OCI-LY1 (cell line): ENCODE data around the gene MYEOV.

Source experiments
- H2AFZ ChIP-seq: fragments of 200-600 bp; sonication (generic), shearing (Covaris generic); 2 replicates; pipeline ENCODE4 v1.6.0; 2014; ENCODE audit warnings: antibody characterized with exemption, mild to moderate bottlenecking, low read length
- H3F3A ChIP-seq: fragments of 200-600 bp; sonication (generic), shearing (Covaris generic); 2 replicates; pipeline ENCODE4 v1.6.0; 2014; ENCODE audit warnings: mild to moderate bottlenecking, antibody characterized with exemption, low read length, moderate library complexity; ENCODE audit not compliant: insufficient read depth
- H3K27ac ChIP-seq: fragments of 200-600 bp; sonication (generic); 2 replicates; pipeline ENCODE4 v1.5.1; 2014; ENCODE audit warnings: low read length, mixed run types, mild to moderate bottlenecking, low read depth; ENCODE audit not compliant: poor library complexity, severe bottlenecking
- H3K27me3 ChIP-seq: fragments of 200-600 bp; sonication (generic); 2 replicates; pipeline ENCODE4 v1.6.0; 2014; ENCODE audit warnings: antibody characterized with exemption, mild to moderate bottlenecking, low read length, moderate library complexity; ENCODE audit not compliant: insufficient read depth
- H3K36me3 ChIP-seq: fragments of 200-600 bp; sonication (generic); 2 replicates; pipeline ENCODE4 v1.6.1; 2014; ENCODE audit warnings: mild to moderate bottlenecking, antibody characterized with exemption, low read length, moderate library complexity, mixed read lengths; ENCODE audit not compliant: insufficient read depth
- H3K4me1 ChIP-seq: fragments of 200-600 bp; sonication (generic); 2 replicates; pipeline ENCODE4 v1.5.1; 2014; ENCODE audit warnings: mild to moderate bottlenecking, low read length, moderate library complexity; ENCODE audit not compliant: insufficient read depth, severe bottlenecking
- H3K4me2 ChIP-seq: fragments of 200-600 bp; sonication (generic), shearing (Covaris generic); 2 replicates; pipeline ENCODE4 v1.6.1; 2014; ENCODE audit warnings: low read length
- H3K4me3 ChIP-seq: fragments of 200-600 bp; sonication (generic); 2 replicates; pipeline ENCODE4 v1.5.1; 2014; ENCODE audit warnings: low read length, low read depth, mild to moderate bottlenecking, mixed read lengths; ENCODE audit not compliant: poor library complexity, severe bottlenecking
- H3K79me2 ChIP-seq: fragments of 200-600 bp; shearing (Covaris generic); 2 replicates; pipeline ENCODE4 v1.6.1; 2016; ENCODE audit warnings: mixed run types, low read length, mixed read lengths; ENCODE audit not compliant: insufficient read depth
- H3K9ac ChIP-seq: fragments of 200-600 bp; sonication (generic), shearing (Covaris generic); 2 replicates; pipeline ENCODE4 v1.6.1; 2014; ENCODE audit warnings: mild to moderate bottlenecking, low read length, mixed read lengths
- H3K9me2 ChIP-seq: fragments of 200-600 bp; sonication (generic), shearing (Covaris generic); 2 replicates; pipeline ENCODE4 v1.6.1; 2014; ENCODE audit warnings: low read depth, mild to moderate bottlenecking, low read length, mixed read lengths
- H3K9me3 ChIP-seq: fragments of 200-600 bp; shearing (Covaris generic); 2 replicates; pipeline ENCODE4 v1.6.1; 2014; ENCODE audit warnings: low read length, mixed read lengths
- H4K20me1 ChIP-seq: fragments of 200-600 bp; sonication (generic), shearing (Covaris generic); 2 replicates; pipeline ENCODE4 v1.6.0; 2016; ENCODE audit warnings: mild to moderate bottlenecking, low read length; ENCODE audit not compliant: insufficient read depth
- CTCF ChIP-seq: fragments of 200-600 bp; sonication (generic), shearing (Covaris generic); IDR thresholded peaks from 2 replicates; pipeline ENCODE4 v1.5.1; 2017; ENCODE audit warnings: mild to moderate bottlenecking, antibody characterized with exemption, low read length, moderate library complexity, mixed read lengths
- EZH2 ChIP-seq: fragments of 200-600 bp; sonication (generic), shearing (Covaris generic); IDR thresholded peaks from 2 replicates; pipeline ENCODE4 v1.8.0; 2017; ENCODE audit warnings: borderline replicate concordance, mixed run types, mild to moderate bottlenecking, antibody characterized with exemption, low read length, moderate library complexity, mixed read lengths

MYEOV gene

GRCh38 chr11:69276165-69276564, 17.8 kb upstream of the MYEOV start:
- Histone ChIP-seq H3F3A (no peaks in the 10 kb centered on the region), H3K27ac (no peak overlapping the region), H3K4me2 (no peak overlapping the region), H3K36me3 (no peaks in the 10 kb centered on the region), H3K27me3 (no peaks in the 10 kb centered on the region), H4K20me1 (no peaks in the 10 kb centered on the region), H3K9me3 (no peaks in the 10 kb centered on the region), H2AFZ (no peak overlapping the region), H3K9me2 (no peaks in the 10 kb centered on the region), H3K4me1 (no peaks in the 10 kb centered on the region), H3K4me3 (no peak overlapping the region), H3K9ac (no peak overlapping the region), H3K79me2 (no peaks in the 10 kb centered on the region)
- TF ChIP-seq EZH2 (no peak), CTCF (no peak)

GRCh38 chr11:69277074-69277809, 16.7 kb upstream of the MYEOV start:
- Histone ChIP-seq H3K27me3 (no peaks in the 10 kb centered on the region), H4K20me1 (no peaks in the 10 kb centered on the region), H3K4me1 (no peaks in the 10 kb centered on the region), H3K9ac (no peak overlapping the region), H3K9me2 (no peaks in the 10 kb centered on the region), H3K4me2 (no peak overlapping the region), H3K27ac (no peak overlapping the region), H3F3A (no peaks in the 10 kb centered on the region), H2AFZ (no peak overlapping the region), H3K79me2 (no peaks in the 10 kb centered on the region), H3K4me3 (no peak overlapping the region), H3K9me3 (no peaks in the 10 kb centered on the region), H3K36me3 (no peaks in the 10 kb centered on the region)
- TF ChIP-seq EZH2 (no peak), CTCF (no peak)

- no peaks in the 10 kb centered on the region for H3K27me3 ChIP-seq
- no peak for TF ChIP-seq CTCF
- no peak for TF ChIP-seq EZH2
- no peaks in the 10 kb centered on the region for H4K20me1 ChIP-seq
- H2AFZ ChIP-seq = no peak overlapping the region
- H3K79me2 ChIP-seq = no peaks in the 10 kb centered on the region
- no peak overlapping the region for H3K4me3 ChIP-seq
- H3K27ac ChIP-seq = no peak overlapping the region
- no peak overlapping the region for H3K4me2 ChIP-seq
- H3K36me3 ChIP-seq = no peaks in the 10 kb centered on the region
- H3K9me3 ChIP-seq = no peaks in the 10 kb centered on the region
- H3K4me1 ChIP-seq = no peaks in the 10 kb centered on the region
- no peak overlapping the region for H3K9ac ChIP-seq
- H3F3A ChIP-seq = no peaks in the 10 kb centered on the region
- H3K9me2 ChIP-seq = no peaks in the 10 kb centered on the region
Measured at GRCh38 chr11:69278091-69278867, 15.7 kb upstream of the MYEOV start.
